HG03565 (cell line): Measurements from ENCODE around the gene ERP44.
A peak's percentile ranks its signal among the peaks of the same experiment; 100 is the strongest.
"Not testable (repeated sequence)": the region's sequence is repeated elsewhere in the genome, so short reads cannot be mapped to it uniquely, and the experiment has no call there.

Source experiments
- ATAC-seq: cut with Tn5 transposase; IDR thresholded peaks from one replicate; pipeline ENCODE4 v1.9.1; 2021; ENCODE audit warnings: mild to moderate bottlenecking, moderate library complexity; ENCODE audit not compliant: unreplicated experiment

ERP44 gene

DNA sequence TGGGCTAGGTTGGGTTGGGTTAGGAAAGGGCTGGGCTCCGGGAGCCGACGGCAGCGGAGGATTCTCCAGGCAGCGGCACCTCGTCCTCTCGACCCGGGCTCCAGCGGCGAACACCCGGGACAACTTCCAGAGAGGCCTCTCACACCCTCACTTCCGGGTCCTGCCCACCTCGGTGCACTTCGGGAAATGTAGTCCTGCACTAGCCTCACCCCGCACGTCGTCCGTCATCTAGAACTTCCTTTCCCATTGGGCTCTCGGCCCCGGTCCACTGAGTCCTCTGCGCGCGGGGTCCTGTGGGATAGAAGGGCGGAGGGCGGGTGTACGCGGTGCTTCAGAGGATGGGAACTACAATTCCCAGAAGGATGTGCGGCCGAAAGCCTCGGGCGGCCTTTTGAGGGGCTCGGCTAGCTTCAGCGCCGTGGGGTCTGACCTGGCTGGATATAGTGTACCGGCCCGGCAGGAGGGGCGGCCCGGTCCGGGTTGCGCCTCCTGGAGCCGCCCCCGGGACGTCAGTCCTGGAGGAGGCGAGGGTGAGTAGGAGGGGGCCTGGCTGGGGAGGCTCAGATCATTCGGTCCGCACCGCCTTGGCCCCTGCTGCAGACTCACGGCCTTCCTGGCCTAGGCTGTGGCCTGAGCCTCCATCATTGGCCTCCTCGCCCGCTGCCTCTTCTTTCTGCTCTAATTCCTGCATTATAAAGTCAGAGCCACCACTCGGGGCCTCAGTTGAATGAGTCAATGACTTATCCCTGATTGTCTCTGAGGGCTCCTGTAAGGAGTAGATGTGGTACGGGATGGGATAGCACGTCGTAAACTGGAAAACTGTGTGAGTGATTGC lies at the start of gene ERP44, which contains the start of gene INVS:
ERP44 (minus strand) TSS at position 114 of the 835 bp plus-strand sequence. CDS start 160 bp downstream, outside the sequence.
INVS (plus strand) TSS at position 357 of the 835 bp plus-strand sequence. CDS start 5,279 bp downstream, outside the sequence.
- ATAC-seq = peak; percentile 92

DNA sequence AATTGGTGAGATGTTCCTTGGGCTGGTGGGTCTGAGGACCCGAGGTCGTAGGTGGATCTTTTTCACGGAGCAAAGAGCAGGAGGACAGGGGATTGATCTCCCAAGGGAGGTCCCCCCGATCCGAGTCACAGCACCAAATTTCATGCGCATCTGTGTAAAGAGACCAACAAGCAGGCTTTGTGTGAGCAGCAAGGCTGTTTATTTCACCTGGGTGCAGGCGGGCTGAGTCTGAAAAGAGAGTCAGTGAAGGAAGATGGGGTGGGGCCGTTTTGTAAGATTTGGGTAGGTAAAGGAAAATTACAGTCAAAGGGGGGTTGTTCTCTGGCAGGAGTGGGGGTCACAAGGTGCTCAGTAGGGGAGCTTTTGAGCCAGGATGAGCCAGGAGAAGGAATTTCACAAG lies 47.2 kb upstream of the ERP44 start:
- not testable (repeated sequence) for ATAC-seq

DNA sequence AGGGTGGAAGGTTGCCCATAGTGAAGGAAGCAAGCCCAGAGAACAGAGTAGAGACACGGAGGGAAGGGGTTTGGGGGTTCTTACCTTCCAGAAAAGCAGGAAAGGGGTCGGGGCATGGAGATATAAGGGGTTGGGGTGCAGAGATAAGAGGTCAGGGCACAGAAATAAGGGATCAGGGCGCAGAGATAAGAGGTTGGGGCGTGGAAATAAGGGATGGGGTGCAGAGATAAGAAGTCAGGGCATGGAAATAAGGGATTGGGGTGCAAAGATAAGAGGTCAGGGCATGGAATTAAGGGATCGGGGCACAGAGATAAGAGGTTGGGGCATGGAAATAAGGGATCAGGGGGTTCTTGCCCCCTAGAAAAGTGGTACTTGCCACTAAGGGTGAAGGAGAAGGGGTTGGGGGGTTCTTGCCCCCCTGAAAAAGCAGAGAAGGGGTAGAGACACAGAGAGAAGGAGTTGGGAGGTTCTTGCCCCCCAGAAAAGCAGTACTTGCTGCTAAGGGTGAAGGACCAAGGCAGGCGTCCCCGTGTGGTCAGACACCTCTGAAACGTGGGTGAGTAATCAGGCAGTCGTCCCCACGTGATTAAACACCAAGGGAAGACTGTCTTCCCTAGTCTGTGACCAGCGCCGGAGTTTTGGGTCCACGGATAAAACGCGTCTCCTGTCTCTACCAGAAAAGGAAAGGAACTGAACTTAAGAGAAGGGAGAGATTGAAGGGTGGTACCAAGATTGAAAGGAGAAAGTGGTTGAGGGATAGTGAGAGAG lies 46.6 kb upstream of the ERP44 start:
- ATAC-seq = not testable (repeated sequence)

DNA sequence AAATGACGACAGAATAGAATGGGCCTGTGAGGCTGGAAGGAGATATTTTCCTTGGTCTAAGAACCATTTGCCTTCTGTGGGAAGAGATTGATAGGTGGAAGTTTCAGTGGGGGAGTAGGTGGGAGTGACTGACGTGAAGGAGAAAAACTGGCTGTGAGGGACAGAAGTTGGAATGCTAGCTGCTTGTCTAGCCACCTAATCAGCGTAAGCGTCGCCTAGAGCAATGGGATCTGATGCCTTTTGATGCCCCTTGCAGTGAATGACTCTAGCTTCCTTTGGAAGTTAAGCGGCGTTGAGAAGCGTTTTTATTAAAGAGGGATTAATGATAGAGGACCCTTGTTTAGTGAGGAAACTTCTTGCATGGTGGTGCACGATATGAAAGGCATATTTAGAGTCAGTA lies 43.1 kb upstream of the ERP44 start:
- not testable (repeated sequence) for ATAC-seq

DNA sequence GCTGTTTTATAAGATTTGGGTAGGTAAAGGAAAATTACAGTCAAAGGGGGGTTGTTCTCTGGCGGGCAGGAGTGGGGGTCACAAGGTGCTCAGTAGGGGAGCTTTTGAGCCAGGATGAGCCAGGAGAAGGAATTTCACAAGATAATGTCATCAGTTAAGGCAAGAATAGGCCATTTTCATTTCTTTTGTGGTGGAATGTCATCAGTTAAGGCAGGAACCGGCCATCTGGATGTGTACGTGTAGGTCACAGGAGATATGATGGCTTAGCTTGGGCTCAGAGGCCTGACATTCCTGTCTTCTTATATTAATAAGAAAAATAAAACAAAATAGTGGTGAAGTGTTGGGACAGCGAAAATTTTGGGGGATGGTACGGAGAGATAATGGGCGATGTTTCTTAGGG lies 41.5 kb upstream of the ERP44 start:
- not testable (repeated sequence) for ATAC-seq

DNA sequence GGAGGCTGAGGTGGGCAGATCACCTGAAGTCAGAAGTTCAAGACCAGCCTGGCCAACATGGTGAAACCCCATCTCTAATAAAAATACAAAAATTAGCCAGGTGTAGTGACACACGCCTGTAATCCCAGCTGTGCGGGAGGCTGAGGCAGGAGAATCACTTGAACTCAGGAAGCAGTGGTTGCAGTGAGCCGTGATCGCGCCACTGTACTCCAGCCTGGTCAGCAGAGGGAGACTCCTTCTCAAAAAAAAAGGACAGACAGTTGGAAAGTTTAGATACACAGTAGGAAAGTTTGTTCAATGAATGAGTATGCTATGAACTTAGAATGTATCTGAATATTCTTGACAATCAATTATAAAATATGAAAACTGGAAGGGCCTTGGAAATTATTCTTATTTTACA lies 38.0 kb upstream of the ERP44 start:
- ATAC-seq = not testable (repeated sequence)

DNA sequence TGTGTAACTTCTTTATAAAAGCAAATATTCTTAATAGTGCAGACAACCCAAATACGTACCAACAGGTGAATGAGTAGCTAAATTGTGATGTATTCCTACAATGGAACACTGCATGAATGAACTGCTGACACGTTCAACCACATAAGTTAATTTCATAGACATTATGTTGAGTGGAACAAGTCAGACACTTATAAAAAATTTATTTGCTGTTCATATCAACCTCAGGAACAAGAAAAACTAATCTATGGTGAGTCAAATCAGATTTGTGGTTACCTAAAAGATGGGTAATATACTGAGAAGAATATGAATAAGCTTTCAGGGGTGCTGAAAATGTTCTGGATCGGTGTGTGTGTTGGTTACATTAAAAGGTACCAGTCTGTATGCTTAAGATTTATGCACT lies 35.9 kb upstream of the ERP44 start:
- no peak for ATAC-seq

DNA sequence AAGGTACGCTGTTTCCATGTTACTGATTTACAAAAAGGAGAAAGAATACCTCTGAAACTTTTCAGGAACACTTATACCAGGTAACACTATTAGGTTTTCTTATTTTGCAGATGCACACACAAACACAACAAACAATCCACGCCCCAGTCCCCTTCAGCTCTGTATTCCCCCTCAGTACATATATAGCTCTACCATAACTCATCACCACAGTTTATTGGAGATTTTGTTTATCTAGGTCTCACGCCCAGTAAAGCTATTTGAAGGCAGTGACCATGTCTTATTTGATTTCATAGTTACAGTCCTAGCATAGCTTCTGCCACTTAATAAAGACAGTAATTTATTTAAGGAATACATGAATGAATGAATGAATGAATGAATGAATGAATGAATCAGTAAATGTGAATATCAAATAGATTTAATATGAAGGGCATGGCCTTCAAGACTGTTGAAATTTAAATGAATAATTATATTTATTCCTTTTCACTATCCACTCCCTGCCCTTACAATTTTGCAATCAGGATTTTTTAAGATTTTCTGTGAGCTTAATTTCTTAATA lies 33.2 kb upstream of the ERP44 start:
- no peak for ATAC-seq

DNA sequence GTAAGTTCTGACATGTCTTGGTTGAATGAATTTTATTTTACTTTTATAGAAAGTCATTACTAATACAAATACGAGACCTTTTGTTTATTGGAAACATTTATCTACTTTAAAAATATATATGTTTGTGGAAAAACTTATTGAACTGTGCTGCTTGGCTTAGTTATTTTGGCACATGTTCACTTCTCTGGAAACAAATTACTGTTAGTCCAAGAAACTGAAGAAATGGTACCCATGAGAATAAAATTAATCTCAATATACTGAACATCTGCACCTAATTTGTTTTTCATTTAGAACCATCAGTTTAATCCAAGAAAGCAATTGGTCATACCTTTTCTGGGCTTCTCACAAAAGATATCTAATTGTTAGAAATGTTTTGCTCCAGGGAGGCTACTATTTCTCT lies 32.4 kb upstream of the ERP44 start:
- no peak for ATAC-seq

DNA sequence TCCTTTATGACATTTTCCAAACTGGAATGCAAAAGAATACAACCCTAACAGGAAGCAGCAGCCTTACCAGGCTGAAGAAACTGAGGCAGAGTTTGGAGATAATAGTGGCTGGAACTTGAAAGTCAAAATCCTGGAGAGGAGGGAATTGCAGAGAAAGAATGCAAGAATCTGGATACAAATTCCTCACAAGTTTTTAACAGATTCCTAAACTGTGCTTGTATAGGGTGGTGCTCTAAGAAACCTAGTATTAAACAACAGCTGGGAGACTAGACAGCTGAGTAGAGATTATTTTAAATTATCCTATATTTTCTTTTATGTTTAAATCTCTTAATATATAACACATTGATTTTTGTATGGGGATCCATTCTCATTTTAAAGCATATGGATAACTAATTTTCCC lies 31.0 kb upstream of the ERP44 start:
- no peak for ATAC-seq

DNA sequence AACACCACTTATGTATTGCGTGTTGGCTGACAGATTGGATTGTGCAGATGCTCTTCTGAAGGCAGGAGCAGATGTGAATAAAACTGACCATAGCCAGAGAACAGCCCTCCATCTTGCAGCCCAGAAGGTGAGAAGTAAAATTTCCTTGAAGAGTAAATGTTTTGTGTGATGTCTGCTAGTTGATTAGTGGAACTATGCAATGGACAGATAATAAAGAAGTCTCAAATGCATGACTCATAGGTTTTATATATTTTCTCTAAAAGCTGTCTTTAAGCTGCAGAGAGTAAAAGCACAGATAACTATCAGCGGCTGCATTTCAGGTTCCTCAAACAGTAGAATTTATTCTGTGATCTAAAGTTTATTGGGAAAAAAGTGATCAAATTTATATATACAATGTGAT lies 27.6 kb upstream of the ERP44 start:
- no peak for ATAC-seq

DNA sequence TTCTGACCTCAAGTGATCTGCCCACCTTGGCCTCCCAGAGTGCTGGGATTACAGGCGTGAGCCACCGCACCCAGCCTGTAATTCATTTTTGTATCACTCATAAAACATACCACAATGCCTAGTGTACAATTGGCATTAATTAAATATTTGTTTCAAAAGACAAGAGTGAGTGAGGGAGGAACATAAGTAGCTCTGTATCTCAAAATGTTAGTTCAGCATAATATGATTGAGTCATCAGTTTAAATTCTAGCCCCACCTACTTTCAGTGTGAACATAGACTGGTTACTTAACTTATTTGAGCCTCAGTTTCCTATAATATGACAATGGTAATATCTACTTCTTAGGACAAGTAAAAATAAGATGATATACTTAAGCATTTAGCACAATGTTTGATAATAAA lies 27.1 kb upstream of the ERP44 start:
- ATAC-seq = no peak

DNA sequence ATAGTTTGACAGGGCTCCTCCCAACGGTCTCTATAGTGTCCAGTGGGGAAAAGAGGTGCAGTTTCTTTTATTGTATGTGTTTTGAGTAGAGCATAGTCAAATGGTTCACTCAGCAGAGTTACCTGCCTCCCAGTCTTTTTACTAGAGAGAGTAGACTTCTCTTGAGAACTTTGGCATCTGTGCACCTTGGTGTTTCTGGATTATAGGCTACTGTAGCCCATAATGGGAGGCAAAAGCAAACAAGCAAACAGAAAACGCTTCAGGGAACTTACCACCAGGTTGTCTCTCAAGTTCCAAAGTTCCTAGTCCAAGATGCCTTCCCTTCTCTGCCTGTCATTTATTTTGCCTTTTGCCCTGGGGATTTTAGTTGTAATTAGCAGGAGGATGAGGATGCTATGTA lies 26.4 kb upstream of the ERP44 start:
- no peak for ATAC-seq

DNA sequence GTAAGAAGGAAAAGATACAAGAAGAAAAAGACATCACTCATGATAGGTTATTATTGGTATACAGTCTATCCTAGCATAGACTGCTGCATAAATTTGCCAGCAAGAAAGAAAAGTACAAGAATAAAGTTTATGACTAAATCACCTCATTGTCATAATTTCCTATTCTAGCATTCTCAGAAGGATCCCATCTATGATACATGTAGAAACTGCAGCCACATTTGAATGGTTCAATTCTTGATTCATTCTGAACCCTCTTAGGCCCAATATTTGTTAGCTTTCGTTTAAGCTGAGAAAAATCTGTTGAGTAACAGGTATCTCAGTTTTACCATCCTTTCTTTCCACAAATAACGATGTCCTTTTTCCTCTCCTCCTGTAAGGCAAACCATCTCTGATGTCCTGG lies 21.5 kb upstream of the ERP44 start:
- no peak for ATAC-seq

DNA sequence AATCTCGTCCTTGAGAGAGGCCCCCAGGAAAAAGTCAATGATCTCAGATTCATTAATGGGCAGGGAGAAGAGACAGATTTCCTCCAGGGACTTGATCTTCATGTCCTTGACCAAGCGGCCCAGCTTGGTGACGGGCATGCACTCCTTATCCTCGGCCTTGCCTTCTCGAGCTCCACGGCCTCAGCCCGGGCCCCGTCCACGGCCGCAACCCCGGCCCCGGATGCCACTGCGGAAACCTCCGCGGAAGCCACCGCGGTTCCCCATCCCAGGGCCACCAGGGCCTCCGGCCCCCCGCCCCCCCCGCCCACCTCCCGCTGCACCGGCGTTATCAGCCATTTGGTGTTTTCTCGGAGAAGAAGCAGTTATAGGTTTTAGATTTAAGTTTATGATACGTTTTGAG lies 18.5 kb upstream of the ERP44 start:
- no peak for ATAC-seq

DNA sequence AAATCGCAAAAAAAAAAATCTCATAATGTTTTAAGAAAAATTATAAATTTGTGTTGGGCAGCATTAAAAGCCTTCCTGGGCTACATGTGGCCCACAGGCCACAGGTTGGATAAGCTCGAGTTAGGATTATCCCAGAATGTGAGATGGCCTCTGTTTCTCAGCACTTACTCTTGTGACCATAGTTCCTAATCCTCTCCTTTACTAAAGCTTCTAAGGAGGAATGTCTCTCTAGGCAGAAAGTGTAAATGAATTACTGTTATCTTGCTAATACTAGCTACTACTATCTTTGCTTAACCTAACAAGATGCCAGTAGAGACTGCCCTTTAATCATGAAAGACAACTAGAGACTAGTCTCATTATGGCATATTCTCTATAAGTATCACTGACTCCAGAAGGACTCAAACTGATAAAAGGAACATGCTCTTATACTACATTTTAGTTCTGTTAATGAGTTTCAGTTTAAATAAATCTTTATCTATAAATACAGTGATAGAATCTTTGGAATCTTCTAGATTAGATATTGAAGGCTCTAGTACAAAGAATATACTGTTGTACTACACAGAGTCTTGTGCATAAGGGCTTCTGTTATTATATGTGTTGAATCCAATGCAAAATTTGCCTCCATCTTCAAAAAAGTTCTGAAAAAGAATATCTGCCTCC lies 14.0 kb upstream of the ERP44 start:
- no peak for ATAC-seq

DNA sequence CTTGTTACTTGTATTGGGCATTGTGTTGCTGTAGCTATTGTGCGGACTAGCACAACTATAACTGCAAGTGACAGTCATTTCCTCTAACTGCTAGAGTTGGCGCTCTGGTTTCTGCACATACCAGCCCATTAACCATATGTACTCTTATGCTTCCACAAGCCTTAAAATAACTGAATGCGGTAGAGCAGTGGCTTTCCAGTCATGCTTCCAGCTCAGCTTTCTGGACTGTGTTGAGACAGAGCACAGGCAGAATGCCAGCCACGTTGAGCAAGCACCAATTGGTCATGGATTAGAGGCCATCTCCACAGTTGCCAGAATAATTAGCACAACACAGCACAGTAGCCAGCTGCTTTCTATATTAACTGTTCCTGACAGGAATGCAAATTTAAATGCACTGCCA lies 12.4 kb upstream of the ERP44 start:
- no peak for ATAC-seq

DNA sequence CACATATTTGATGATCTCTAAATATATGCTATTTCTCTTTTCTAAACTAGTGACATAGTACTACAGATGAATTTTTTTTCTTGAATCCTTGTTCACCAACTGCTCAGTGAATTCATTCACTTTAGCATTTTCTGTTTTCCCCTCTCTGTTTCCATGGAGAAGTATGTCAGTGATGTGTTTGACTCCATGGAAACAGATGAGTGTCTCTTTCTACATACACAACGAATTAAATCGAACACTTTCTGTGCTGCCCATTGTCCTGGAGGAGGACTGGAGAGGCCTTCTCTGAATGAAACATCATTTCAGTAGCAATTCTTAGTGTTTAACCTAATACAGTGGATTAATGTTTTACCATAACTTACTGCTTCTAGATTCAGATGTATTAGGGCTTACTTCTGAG lies 9.8 kb upstream of the ERP44 start:
- no peak for ATAC-seq

DNA sequence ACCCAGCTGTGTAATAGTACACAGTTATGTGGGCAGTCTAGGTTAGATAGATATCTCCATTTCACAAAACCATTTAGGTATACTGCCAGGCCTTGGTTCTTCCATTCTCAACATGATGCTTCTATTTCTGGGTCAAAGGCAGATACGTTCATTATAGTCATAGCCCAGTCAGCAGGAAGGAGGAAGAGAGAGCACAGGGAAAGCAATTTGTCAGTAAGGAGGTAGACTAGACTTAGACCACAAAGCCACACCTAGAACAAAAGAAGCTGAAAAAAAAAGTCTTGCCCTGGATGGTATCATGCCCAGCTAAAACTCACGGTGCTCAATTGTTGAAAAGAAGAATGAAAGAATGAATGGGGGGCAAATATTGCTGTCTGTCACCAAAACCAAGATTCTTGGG lies 7.8 kb upstream of the ERP44 start:
- ATAC-seq = no peak

DNA sequence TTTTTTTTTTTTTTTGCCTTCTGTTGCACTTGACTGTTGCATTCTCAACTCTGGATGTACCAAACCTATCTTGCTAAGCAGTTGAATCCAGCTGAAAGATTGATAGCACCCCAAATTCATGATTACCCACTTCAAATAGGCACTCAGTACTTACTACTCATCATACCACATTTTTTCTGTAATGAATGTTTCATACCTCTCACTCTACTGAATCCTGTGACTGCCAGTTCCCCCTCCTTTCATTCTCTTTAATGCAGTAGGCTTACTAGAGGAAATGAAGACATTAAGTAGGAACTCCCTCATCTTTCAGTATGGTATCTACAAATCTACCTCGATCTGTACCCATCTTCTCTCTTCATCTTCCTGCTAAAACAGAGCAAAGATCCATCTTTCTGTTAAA lies 7.1 kb upstream of the ERP44 start:
- ATAC-seq = no peak

DNA sequence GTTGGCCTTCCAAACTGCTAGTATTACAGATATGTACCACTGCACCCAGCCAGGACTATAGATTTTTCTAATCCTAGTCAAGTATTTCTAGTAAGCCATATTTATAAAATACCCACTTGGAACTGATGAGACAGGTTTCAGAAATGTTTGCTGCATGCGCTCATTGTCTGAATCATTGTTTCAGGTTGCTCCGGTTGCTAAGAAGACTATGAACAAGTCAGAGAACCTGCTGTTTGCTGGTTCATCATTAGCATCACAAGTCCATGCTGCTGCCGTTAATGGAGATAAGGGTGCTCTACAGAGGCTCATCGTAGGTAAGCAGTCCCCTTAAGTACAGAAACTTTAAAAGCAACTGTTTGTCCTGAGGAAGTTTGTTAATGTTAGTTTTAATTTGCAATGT lies 5.5 kb upstream of the ERP44 start:
- ATAC-seq = no peak
